ENCODE results near the gene RBPMS2. TPM values are rescaled to one million over a fixed set of nuclear protein-coding genes. Genes with fewer than 3 reads are reported as not detected.

Gene RBPMS2
- total RNA-seq, 1 experiment from 2014 or later = not detected

DNA sequence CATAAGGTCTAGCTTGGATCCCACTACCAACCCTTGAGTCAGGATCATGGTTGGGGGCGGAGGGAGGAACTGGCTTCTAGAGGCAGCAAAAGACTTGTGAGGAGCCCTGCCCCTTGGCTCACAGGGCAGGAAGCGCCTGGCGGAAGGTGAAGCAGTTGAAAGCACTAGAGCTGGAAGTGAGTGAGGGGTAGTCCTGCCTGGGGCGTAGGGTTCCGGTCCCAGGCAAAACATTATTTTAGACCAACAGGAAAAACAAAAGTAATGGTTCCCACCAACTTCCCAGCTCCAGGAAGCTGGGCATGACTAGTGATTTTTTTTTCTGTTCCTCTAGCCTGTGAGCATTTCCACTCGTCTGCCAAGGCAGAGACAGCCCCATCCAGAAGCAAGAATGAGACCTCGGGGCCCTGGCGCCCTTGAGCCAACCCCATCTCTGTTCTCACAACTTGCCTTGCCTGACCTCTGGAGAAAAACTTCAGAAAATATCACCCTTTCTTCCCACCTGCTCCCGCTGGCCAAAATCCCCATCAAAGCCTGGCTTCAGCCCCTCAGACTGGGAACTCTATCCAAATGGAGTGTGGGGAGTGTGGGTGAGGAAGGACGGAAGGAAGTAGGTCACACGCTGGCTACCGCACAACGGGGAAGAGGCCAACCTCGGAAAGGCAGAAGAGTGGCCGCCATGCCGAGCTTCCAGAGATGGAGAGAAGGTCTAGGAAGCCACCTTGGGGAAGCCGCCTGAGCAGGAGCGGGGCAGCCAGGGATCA is 57.5 kb downstream of the RBPMS2 start:
- Histone ChIP-seq H3K4me3 (ENCODE audit: low read length) (no peak overlapping the region), H3K27me3 (ENCODE audit: low read length) (no peaks in the 10 kb centered on the region), H3K9ac (ENCODE audit: low read length) (no peak overlapping the region), H3K27ac (ENCODE audit: low read length) (no peak overlapping the region), H3K4me1 (ENCODE audit: low read length) (no peaks in the 10 kb centered on the region), H3K36me3 (ENCODE audit: insufficient read depth, low read length) (no peaks in the 10 kb centered on the region), H3K9me2 (replicated peaks; ENCODE audit: insufficient read depth, low read length) (no peaks in the 10 kb centered on the region), H3K4me2 (ENCODE audit: low read depth, low read length, poor library complexity, severe bottlenecking) (no peak overlapping the region), H3K9me3 (ENCODE audit: low read length) (no peaks in the 10 kb centered on the region), H4K20me1 (ENCODE audit: insufficient read depth, low read depth, low read length) (no peaks in the 10 kb centered on the region), H2AFZ (ENCODE audit: low read length) (no peak overlapping the region), H3K79me2 (ENCODE audit: low read length) (no peaks in the 10 kb centered on the region)
- DNase-seq = no peak

DNA sequence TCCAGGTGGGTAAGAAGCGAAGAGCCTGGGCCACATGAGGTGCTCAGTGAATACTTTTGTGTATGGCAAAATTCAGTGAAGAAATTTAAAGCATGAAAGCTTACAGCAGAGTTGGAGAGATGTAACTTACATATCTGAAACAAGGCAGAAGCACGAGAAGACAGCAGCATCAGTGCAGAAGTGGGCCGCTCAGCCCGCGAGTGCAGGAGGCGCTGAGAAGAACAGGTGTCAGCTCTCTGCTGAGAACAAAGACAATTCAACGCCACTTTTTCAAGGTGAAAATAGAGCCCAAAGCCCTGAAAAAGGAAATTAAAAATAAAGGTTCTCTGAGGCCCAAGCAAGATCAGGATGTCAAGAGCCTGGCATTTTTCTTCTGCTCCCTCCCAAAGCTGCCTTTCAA is 58.3 kb downstream of the RBPMS2 start:
- no peak for DNase-seq
- Histone ChIP-seq H3K79me2 (ENCODE audit: low read length) (no peaks in the 10 kb centered on the region), H3K4me2 (ENCODE audit: low read depth, low read length, poor library complexity, severe bottlenecking) (no peak overlapping the region), H3K9ac (ENCODE audit: low read length) (no peak overlapping the region), H3K9me2 (replicated peaks; ENCODE audit: insufficient read depth, low read length) (no peaks in the 10 kb centered on the region), H3K36me3 (ENCODE audit: insufficient read depth, low read length) (no peaks in the 10 kb centered on the region), H3K4me3 (ENCODE audit: low read length) (no peak overlapping the region), H4K20me1 (ENCODE audit: insufficient read depth, low read depth, low read length) (no peaks in the 10 kb centered on the region), H3K9me3 (ENCODE audit: low read length) (no peaks in the 10 kb centered on the region), H3K27ac (ENCODE audit: low read length) (no peak overlapping the region), H3K4me1 (ENCODE audit: low read length) (no peaks in the 10 kb centered on the region), H3K27me3 (ENCODE audit: low read length) (no peaks in the 10 kb centered on the region), H2AFZ (ENCODE audit: low read length) (no peak overlapping the region)

DNA sequence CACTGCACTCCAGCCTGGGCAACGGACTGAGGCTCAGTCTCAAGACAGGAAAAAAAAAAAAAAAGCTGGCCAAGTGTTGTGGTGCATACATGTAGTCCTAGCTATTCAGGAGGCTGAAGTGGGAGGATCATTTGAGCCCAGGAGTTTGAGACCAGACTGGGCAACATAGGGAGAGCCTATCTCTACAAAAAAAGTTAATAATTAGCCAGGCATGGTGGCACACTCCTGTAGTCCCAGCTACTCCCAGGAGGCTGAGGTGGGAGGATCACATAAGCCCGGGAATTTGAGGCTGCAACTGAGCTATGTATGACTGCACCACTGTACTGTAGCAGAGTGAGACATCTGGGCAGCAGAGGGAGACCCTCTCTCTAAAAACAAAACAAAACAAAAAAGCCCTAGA is 58.9 kb downstream of the RBPMS2 start:
- no peaks in the 10 kb centered on the region for H3K27me3 ChIP-seq (ENCODE audit: low read length)
- H3K27ac ChIP-seq (ENCODE audit: low read length) = no peak overlapping the region
- no peaks in the 10 kb centered on the region for H3K79me2 ChIP-seq (ENCODE audit: low read length)
- no peak overlapping the region for H3K4me3 ChIP-seq (ENCODE audit: low read length)
- H3K9me2 ChIP-seq (replicated peaks; ENCODE audit: insufficient read depth, low read length) = no peaks in the 10 kb centered on the region
- H3K9ac ChIP-seq (ENCODE audit: low read length) = no peak overlapping the region
- H3K9me3 ChIP-seq (ENCODE audit: low read length) = no peaks in the 10 kb centered on the region
- H3K4me1 ChIP-seq (ENCODE audit: low read length) = no peaks in the 10 kb centered on the region
- no peaks in the 10 kb centered on the region for H4K20me1 ChIP-seq (ENCODE audit: insufficient read depth, low read depth, low read length)
- no peaks in the 10 kb centered on the region for H3K36me3 ChIP-seq (ENCODE audit: insufficient read depth, low read length)
- DNase-seq = no peak
- H3K4me2 ChIP-seq (ENCODE audit: low read depth, low read length, poor library complexity, severe bottlenecking) = no peak overlapping the region
- H2AFZ ChIP-seq (ENCODE audit: low read length) = no peak overlapping the region

DNA sequence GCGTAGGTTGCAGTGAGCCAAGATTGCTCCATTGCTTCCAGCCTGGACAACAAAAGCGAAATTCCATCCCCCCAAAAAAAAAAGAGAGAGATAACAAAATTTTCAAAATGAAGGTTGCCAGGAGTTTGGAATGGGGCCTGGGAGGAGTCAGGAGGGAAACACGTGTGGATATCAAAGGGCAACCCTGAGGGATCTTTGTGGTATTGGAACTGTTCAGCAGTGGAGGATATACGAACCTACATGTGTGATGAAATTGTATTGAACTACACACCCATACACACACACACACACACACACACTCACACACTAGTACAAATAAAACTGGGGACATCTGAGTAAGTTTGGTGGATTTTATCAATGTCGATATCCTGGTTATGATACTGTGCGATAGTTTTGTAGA is 61.8 kb downstream of the RBPMS2 start:
- Histone ChIP-seq H4K20me1 (ENCODE audit: insufficient read depth, low read depth, low read length) (no peaks in the 10 kb centered on the region), H3K9me3 (ENCODE audit: low read length) (no peaks in the 10 kb centered on the region), H3K9ac (ENCODE audit: low read length) (no peak overlapping the region), H3K4me3 (ENCODE audit: low read length) (no peak overlapping the region), H3K9me2 (replicated peaks; ENCODE audit: insufficient read depth, low read length) (no peaks in the 10 kb centered on the region), H3K36me3 (ENCODE audit: insufficient read depth, low read length) (no peaks in the 10 kb centered on the region), H2AFZ (ENCODE audit: low read length) (no peak overlapping the region), H3K27ac (ENCODE audit: low read length) (no peak overlapping the region), H3K4me2 (ENCODE audit: low read depth, low read length, poor library complexity, severe bottlenecking) (no peak overlapping the region), H3K79me2 (ENCODE audit: low read length) (no peaks in the 10 kb centered on the region), H3K4me1 (ENCODE audit: low read length) (no peaks in the 10 kb centered on the region), H3K27me3 (ENCODE audit: low read length) (no peaks in the 10 kb centered on the region)
- DNase-seq = no peak

DNA sequence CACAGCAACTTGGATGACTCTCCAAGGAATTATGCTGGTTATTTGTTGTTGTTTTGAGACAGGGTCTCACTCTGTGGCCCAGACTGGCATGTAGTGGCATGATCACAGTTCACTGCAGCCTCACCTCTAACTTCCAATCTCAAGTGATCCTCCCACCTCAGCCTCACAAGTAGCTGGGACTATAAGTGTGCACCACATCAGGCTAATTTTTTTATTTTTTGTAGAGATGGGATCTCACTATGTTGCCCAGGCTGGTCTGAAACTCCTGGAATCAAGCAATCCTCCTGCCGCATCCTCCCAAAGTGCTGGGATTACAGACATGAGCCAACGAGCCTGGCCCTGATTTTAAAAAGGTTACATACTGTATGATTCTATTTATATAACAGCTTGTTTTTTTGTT is 63.0 kb downstream of the RBPMS2 start:
- no peak overlapping the region for H3K9ac ChIP-seq (ENCODE audit: low read length)
- H3K27me3 ChIP-seq (ENCODE audit: low read length) = no peaks in the 10 kb centered on the region
- H3K27ac ChIP-seq (ENCODE audit: low read length) = no peak overlapping the region
- H2AFZ ChIP-seq (ENCODE audit: low read length) = no peak overlapping the region
- no peaks in the 10 kb centered on the region for H3K9me2 ChIP-seq (replicated peaks; ENCODE audit: insufficient read depth, low read length)
- H3K4me3 ChIP-seq (ENCODE audit: low read length) = no peak overlapping the region
- H3K4me2 ChIP-seq (ENCODE audit: low read depth, low read length, poor library complexity, severe bottlenecking) = no peak overlapping the region
- no peaks in the 10 kb centered on the region for H4K20me1 ChIP-seq (ENCODE audit: insufficient read depth, low read depth, low read length)
- no peaks in the 10 kb centered on the region for H3K79me2 ChIP-seq (ENCODE audit: low read length)
- no peaks in the 10 kb centered on the region for H3K4me1 ChIP-seq (ENCODE audit: low read length)
- H3K36me3 ChIP-seq (ENCODE audit: insufficient read depth, low read length) = no peaks in the 10 kb centered on the region
- no peak for DNase-seq
- H3K9me3 ChIP-seq (ENCODE audit: low read length) = no peaks in the 10 kb centered on the region

GRCh38 chr15:64710676-64711428 is 64.5 kb downstream of the RBPMS2 start:
- Histone ChIP-seq H3K79me2 (ENCODE audit: low read length) (no peaks in the 10 kb centered on the region), H3K9me2 (replicated peaks; ENCODE audit: insufficient read depth, low read length) (no peaks in the 10 kb centered on the region), H4K20me1 (ENCODE audit: insufficient read depth, low read depth, low read length) (no peaks in the 10 kb centered on the region), H3K4me1 (ENCODE audit: low read length) (no peaks in the 10 kb centered on the region), H3K27ac (ENCODE audit: low read length) (no peak overlapping the region), H3K4me2 (ENCODE audit: low read depth, low read length, poor library complexity, severe bottlenecking) (no peak overlapping the region), H3K9ac (ENCODE audit: low read length) (no peak overlapping the region), H3K36me3 (ENCODE audit: insufficient read depth, low read length) (no peaks in the 10 kb centered on the region), H3K27me3 (ENCODE audit: low read length) (no peaks in the 10 kb centered on the region), H2AFZ (ENCODE audit: low read length) (no peak overlapping the region), H3K4me3 (ENCODE audit: low read length) (no peak overlapping the region), H3K9me3 (ENCODE audit: low read length) (no peaks in the 10 kb centered on the region)
- no peak for DNase-seq

DNA sequence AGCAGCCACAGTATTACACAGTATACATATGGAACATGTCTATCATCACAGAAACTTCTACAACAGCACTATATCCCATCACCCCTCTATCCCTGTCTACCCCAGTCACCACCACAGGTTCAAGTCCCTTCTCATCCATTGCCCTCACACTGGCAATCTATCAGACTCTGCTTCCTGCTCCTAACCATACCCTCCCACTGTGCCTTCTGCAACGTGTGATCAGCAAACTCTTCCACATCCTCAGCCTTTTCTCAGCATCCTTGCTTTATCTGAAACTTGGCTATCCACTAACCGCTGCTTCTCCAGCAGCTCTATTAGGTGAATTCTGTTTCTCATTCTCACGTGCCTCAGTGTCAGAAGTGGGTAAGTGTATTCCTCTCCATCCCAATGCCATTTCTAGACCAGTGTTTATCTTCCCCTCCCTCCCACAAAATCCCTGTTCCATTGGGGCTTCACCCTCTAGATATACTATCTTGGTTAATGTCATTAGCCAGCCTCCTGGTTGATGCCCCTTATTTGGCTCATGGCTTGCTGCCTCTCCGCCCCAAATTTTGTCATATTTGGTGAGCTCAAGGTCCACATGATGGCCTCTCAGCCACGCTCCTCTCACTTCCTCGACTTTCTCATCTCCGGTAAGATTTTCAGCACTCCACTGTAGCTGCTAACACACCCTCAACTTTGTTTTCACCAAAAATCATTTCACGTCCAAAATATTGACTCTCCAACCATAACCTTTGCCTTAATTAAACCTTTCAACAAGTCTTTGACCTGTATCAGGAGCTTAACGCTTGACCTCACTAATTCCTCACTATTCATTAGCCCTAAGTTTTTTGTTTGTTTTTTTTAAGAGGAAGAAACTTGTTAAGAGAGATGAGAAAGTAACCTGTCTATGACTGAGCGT is 69.1 kb downstream of the RBPMS2 start:
- Histone ChIP-seq H3K27me3 (ENCODE audit: low read length) (no peaks in the 10 kb centered on the region), H3K4me2 (ENCODE audit: low read depth, low read length, poor library complexity, severe bottlenecking) (no peak overlapping the region), H3K4me3 (ENCODE audit: low read length) (no peak overlapping the region), H3K4me1 (ENCODE audit: low read length) (peaks cover 16% of the 10 kb centered on the region), H3K9me2 (replicated peaks; ENCODE audit: insufficient read depth, low read length) (no peaks in the 10 kb centered on the region), H3K79me2 (ENCODE audit: low read length) (peaks cover 17% of the 10 kb centered on the region), H2AFZ (ENCODE audit: low read length) (no peak overlapping the region), H4K20me1 (ENCODE audit: insufficient read depth, low read depth, low read length) (no peaks in the 10 kb centered on the region), H3K9ac (ENCODE audit: low read length) (no peak overlapping the region), H3K9me3 (ENCODE audit: low read length) (no peaks in the 10 kb centered on the region), H3K27ac (ENCODE audit: low read length) (no peak overlapping the region), H3K36me3 (ENCODE audit: insufficient read depth, low read length) (no peaks in the 10 kb centered on the region)
- DNase-seq = no peak

DNA sequence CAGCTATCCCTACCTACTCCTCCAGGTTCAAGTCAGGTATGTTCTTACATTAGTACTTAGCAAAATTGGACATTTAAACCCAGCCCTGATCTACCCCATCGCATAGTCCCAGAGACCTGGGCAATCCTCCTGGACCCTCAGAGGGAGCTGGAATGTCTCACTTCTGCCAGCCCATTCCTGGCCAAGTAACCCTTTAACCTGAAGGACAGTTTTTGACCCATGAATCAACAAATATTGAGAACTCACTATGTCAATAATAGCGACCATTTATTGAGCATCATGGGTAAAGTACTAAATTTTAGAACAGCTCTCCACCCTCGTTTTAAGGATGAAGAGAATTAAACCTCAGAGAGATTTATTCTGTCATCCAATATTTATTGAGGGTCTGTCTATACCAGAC is 70.4 kb downstream of the RBPMS2 start:
- no peak overlapping the region for H3K4me3 ChIP-seq (ENCODE audit: low read length)
- H3K27ac ChIP-seq (ENCODE audit: low read length) = no peak overlapping the region
- H3K4me2 ChIP-seq (ENCODE audit: low read depth, low read length, poor library complexity, severe bottlenecking) = no peak overlapping the region
- H3K9me3 ChIP-seq (ENCODE audit: low read length) = no peaks in the 10 kb centered on the region
- no peak for DNase-seq
- H3K9ac ChIP-seq (ENCODE audit: low read length) = no peak overlapping the region
- no peaks in the 10 kb centered on the region for H3K27me3 ChIP-seq (ENCODE audit: low read length)
- no peak overlapping the region for H2AFZ ChIP-seq (ENCODE audit: low read length)
- H3K36me3 ChIP-seq (ENCODE audit: insufficient read depth, low read length) = no peaks in the 10 kb centered on the region
- H3K9me2 ChIP-seq (replicated peaks; ENCODE audit: insufficient read depth, low read length) = no peaks in the 10 kb centered on the region
- H3K79me2 ChIP-seq (ENCODE audit: low read length) = peaks cover 30% of the 10 kb centered on the region
- peaks cover 29% of the 10 kb centered on the region for H3K4me1 ChIP-seq (ENCODE audit: low read length)
- no peaks in the 10 kb centered on the region; the same call in 1 of the 2 replicates for H4K20me1 ChIP-seq (ENCODE audit: insufficient read depth, low read depth, low read length)

Data from Karpas-422 (cell line).